ENCODE data around the gene BRSK2. TPM values are rescaled to one million over a fixed set of nuclear protein-coding genes. Genes with fewer than 3 reads are reported as not detected.

The BRSK2 gene
- total RNA-seq, 6 experiments from 2014 or later, result 0.14 to 0.99 (median 0.47) TPM; not detected in 1

GRCh38 chr11:1401656-1402221 lies 12.0 kb downstream of the BRSK2 start:
- no peaks in the 10 kb centered on the region for H3K4me1 Mint-ChIP-seq (ENCODE audit: low read depth)
- no peaks in the 10 kb centered on the region for H3K9me3 Mint-ChIP-seq
- H3K27me3 Mint-ChIP-seq (ENCODE audit: insufficient read depth), result peaks cover 2% of the 10 kb centered on the region
- no peak overlapping the region for H3K4me3 Mint-ChIP-seq
- peak; percentile 20 for DNase-seq
- no peak overlapping the region for H3K27ac Mint-ChIP-seq
- H3K36me3 Mint-ChIP-seq (ENCODE audit: low read depth), result no peaks in the 10 kb centered on the region
- no peak; the same call in 1 of the 2 replicates for TF ChIP-seq CTCF (IDR thresholded peaks at IDR 0.05)

GRCh38 chr11:1402355-1403077 lies 12.8 kb downstream of the BRSK2 start:
- Mint-ChIP-seq H3K27ac (no peak overlapping the region), H3K36me3 (ENCODE audit: low read depth) (no peaks in the 10 kb centered on the region), H3K9me3 (no peaks in the 10 kb centered on the region), H3K4me1 (ENCODE audit: low read depth) (no peaks in the 10 kb centered on the region), H3K27me3 (ENCODE audit: insufficient read depth) (peaks cover 4% of the 10 kb centered on the region), H3K4me3 (no peak overlapping the region)
- no peak for DNase-seq
- no peak for TF ChIP-seq CTCF (IDR thresholded peaks at IDR 0.05)

- no peak for DNase-seq
- TF ChIP-seq CTCF (IDR thresholded peaks at IDR 0.05), result no peak
- Mint-ChIP-seq H3K4me3 (no peak overlapping the region), H3K4me1 (ENCODE audit: low read depth) (no peaks in the 10 kb centered on the region), H3K36me3 (ENCODE audit: low read depth) (no peaks in the 10 kb centered on the region), H3K27ac (no peak overlapping the region), H3K9me3 (no peaks in the 10 kb centered on the region), H3K27me3 (ENCODE audit: insufficient read depth) (peaks cover 6% of the 10 kb centered on the region)
Measured at GRCh38 chr11:1403078-1403620, 13.4 kb downstream of the BRSK2 start.

- Mint-ChIP-seq H3K36me3 (ENCODE audit: low read depth) (no peaks in the 10 kb centered on the region), H3K27me3 (ENCODE audit: insufficient read depth) (peaks cover 8% of the 10 kb centered on the region), H3K4me3 (no peak overlapping the region), H3K9me3 (no peaks in the 10 kb centered on the region), H3K4me1 (ENCODE audit: low read depth) (no peaks in the 10 kb centered on the region), H3K27ac (no peak overlapping the region)
- DNase-seq, result no peak
- TF ChIP-seq CTCF (IDR thresholded peaks at IDR 0.05), result no peak
Measured at GRCh38 chr11:1403721-1404460, 14.2 kb downstream of the BRSK2 start.

GRCh38 chr11:1404461-1405185 lies 14.9 kb downstream of the BRSK2 start:
- TF ChIP-seq CTCF (IDR thresholded peaks at IDR 0.05), result no peak
- Mint-ChIP-seq H3K4me3 (no peak overlapping the region), H3K9me3 (peaks cover 3% of the 10 kb centered on the region), H3K4me1 (ENCODE audit: low read depth) (no peaks in the 10 kb centered on the region), H3K27me3 (ENCODE audit: insufficient read depth) (peaks cover 8% of the 10 kb centered on the region), H3K27ac (no peak overlapping the region), H3K36me3 (ENCODE audit: low read depth) (no peaks in the 10 kb centered on the region)
- no peak for DNase-seq
